ENCODE measurements around the gene RAPGEF1.

DNA sequence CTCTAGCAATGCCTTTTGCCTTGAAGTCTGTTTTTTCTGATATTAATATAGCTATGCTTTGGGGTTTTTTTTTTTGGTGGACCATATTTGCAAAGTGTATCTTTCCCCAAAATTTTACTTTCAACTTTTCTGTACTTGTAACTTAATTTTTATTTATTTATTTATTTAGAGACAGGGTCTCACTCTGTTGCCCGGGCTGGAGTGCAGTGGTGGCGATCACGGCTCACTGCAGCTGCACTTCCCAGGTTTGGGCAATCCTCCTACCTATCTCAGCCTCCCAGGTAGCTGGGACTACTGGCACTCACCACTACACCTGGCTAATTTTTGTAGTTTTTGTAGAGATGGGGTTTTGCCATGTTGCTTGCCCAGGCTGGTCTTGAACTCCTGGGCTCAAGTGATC is 173.7 kb downstream of the RAPGEF1 start:
- TF ChIP-seq GABPA (IDR thresholded peaks at IDR 0.05; ENCODE audit: low read depth) (no peak), POLR2AphosphoS5 (IDR thresholded peaks at IDR 0.05; ENCODE audit: low read depth) (no peak), SPI1 (IDR thresholded peaks at IDR 0.05; ENCODE audit: borderline replicate concordance, low read depth) (no peak)
- TF ChIP-seq, protein P1, sequence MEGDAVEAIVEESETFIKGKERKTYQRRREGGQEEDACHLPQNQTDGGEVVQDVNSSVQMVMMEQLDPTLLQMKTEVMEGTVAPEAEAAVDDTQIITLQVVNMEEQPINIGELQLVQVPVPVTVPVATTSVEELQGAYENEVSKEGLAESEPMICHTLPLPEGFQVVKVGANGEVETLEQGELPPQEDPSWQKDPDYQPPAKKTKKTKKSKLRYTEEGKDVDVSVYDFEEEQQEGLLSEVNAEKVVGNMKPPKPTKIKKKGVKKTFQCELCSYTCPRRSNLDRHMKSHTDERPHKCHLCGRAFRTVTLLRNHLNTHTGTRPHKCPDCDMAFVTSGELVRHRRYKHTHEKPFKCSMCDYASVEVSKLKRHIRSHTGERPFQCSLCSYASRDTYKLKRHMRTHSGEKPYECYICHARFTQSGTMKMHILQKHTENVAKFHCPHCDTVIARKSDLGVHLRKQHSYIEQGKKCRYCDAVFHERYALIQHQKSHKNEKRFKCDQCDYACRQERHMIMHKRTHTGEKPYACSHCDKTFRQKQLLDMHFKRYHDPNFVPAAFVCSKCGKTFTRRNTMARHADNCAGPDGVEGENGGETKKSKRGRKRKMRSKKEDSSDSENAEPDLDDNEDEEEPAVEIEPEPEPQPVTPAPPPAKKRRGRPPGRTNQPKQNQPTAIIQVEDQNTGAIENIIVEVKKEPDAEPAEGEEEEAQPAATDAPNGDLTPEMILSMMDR (IDR thresholded peaks at IDR 0.05; ENCODE audit: insufficient read depth, low read length): no peak
- TF ChIP-seq, protein P2, sequence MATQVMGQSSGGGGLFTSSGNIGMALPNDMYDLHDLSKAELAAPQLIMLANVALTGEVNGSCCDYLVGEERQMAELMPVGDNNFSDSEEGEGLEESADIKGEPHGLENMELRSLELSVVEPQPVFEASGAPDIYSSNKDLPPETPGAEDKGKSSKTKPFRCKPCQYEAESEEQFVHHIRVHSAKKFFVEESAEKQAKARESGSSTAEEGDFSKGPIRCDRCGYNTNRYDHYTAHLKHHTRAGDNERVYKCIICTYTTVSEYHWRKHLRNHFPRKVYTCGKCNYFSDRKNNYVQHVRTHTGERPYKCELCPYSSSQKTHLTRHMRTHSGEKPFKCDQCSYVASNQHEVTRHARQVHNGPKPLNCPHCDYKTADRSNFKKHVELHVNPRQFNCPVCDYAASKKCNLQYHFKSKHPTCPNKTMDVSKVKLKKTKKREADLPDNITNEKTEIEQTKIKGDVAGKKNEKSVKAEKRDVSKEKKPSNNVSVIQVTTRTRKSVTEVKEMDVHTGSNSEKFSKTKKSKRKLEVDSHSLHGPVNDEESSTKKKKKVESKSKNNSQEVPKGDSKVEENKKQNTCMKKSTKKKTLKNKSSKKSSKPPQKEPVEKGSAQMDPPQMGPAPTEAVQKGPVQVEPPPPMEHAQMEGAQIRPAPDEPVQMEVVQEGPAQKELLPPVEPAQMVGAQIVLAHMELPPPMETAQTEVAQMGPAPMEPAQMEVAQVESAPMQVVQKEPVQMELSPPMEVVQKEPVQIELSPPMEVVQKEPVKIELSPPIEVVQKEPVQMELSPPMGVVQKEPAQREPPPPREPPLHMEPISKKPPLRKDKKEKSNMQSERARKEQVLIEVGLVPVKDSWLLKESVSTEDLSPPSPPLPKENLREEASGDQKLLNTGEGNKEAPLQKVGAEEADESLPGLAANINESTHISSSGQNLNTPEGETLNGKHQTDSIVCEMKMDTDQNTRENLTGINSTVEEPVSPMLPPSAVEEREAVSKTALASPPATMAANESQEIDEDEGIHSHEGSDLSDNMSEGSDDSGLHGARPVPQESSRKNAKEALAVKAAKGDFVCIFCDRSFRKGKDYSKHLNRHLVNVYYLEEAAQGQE (IDR thresholded peaks at IDR 0.05; ENCODE audit: insufficient replicate concordance, low read depth): no peak
